Esophagus squamous epithelium (tissue), 4 donors: Measurements from ENCODE around the gene ELAVL2.

Experiments
- CTCF ChIP-seq, 6 experiments: fragments of 450-650 bp in 4 of 6; fragments of 200-600 bp in 2 of 6; sonication (generic) in 2 of 6; IDR thresholded peaks; one replicate each; pipeline ENCODE4 v1.5.1; 2016 to 2019; ENCODE audit warnings: antibody characterized with exemption in 6 of 6, mild to moderate bottlenecking in 4 of 6, moderate library complexity in 4 of 6
- POLR2A ChIP-seq, 4 donors: fragments of 450-650 bp; IDR thresholded peaks; one replicate each; pipeline ENCODE4 v1.6.1; 2017; ENCODE audit warnings: antibody characterized with exemption in 4 of 4, mild to moderate bottlenecking in 4 of 4, moderate library complexity in 3 of 4

GRCh38 chr9:23825700-23826099 lies 340 bp downstream of the ELAVL2 start:
- TF ChIP-seq CTCF (IDR thresholded peaks at IDR 0.05) = no peak
- no peak for TF ChIP-seq POLR2A (IDR thresholded peaks at IDR 0.05)
